Duodenal mucosa (tissue), 2 donors: Measurements from ENCODE around the gene TMBIM4.

ENCODE experiments used
- H3K27ac ChIP-seq: one replicate; pipeline ENCODE4 v1.7.0; 2013; ENCODE audit warnings: low read depth, low read length
- H3K27me3 ChIP-seq, 2 donors: one replicate each; pipeline ENCODE4 v1.7.0; 2013; ENCODE audit warnings: low read length in 2 of 2, control low read depth in 1 of 2; ENCODE audit not compliant: insufficient read depth in 2 of 2, control insufficient read depth in 1 of 2
- H3K36me3 ChIP-seq, 2 donors: one replicate each; pipeline ENCODE4 v1.7.0; 2013; ENCODE audit warnings: low read length in 2 of 2, control low read depth in 1 of 2; ENCODE audit not compliant: insufficient read depth in 2 of 2, control insufficient read depth in 1 of 2
- H3K4me1 ChIP-seq, 2 donors: one replicate each; pipeline ENCODE4 v1.7.0; 2013; ENCODE audit warnings: low read length in 2 of 2, control low read depth in 1 of 2; ENCODE audit not compliant: insufficient read depth in 2 of 2, control insufficient read depth in 1 of 2
- H3K4me3 ChIP-seq, 2 donors: one replicate each; pipeline ENCODE4 v1.7.0; 2013; ENCODE audit warnings: low read length in 2 of 2, low read depth in 1 of 2
- H3K9ac ChIP-seq, 2 donors: one replicate each; pipeline ENCODE4 v1.7.0; 2013; ENCODE audit warnings: low read length in 2 of 2, low read depth in 1 of 2
- H3K9me3 ChIP-seq, 2 donors: one replicate each; pipeline ENCODE4 v1.7.0; 2013; ENCODE audit warnings: low read length in 2 of 2, control low read depth in 1 of 2; ENCODE audit not compliant: control insufficient read depth in 1 of 2

The TMBIM4 gene

DNA sequence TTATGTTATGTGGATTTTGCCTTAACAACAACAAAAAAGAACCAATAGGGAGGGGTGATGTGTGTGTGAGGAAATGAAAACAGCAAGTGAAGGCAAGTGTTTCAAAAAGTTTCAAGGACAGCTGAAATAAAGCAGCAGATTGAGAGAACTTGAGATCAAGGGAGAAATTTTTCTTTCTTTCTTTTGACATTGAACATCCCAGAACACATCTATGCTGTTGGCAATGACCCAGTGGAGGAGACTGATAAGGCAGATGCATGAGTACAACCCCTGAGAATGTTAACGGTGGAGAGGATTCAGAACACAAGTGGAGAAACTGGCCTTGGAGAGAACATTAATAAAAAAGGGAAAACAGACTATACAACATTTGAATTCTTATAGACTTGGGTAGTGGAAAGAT lies 42.1 kb downstream of the TMBIM4 start:
- no peaks in the 10 kb centered on the region for H3K27me3 ChIP-seq
- H3K9me3 ChIP-seq = no peaks in the 10 kb centered on the region
- no peak overlapping the region for H3K9ac ChIP-seq
- peaks cover 14 to 19% of the 10 kb centered on the region in 2 donors for H3K4me1 ChIP-seq
- peaks cover 20 to 48% of the 10 kb centered on the region in 2 donors for H3K36me3 ChIP-seq
- no peak overlapping the region for H3K4me3 ChIP-seq
- H3K27ac ChIP-seq = no peak overlapping the region

DNA sequence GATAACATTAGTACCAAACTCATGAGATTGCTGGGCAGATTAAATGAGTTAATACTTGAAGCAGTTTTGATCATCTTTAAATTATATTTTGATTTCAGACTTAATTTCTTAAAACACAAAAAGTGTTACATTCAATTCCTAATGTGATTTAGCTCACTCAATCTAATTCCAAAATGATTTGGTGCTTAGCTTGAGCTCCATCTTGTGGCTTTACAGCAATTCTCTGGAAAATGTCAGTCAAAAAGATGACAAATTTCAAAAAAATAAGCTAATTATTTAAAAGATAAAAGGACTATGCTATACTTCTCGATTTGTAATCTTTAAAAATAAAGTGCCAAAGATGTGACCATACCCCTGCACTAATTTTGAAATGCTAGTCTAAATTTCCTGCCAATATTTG lies 49.3 kb downstream of the TMBIM4 start:
- Histone ChIP-seq H3K36me3 (peaks cover 12 to 42% of the 10 kb centered on the region in 2 donors), H3K4me3 (no peak overlapping the region), H3K9ac (no peak overlapping the region), H3K9me3 (no peaks in the 10 kb centered on the region), H3K27me3 (no peaks in the 10 kb centered on the region), H3K27ac (no peak overlapping the region), H3K4me1 (no peaks in the 10 kb centered on the region)

DNA sequence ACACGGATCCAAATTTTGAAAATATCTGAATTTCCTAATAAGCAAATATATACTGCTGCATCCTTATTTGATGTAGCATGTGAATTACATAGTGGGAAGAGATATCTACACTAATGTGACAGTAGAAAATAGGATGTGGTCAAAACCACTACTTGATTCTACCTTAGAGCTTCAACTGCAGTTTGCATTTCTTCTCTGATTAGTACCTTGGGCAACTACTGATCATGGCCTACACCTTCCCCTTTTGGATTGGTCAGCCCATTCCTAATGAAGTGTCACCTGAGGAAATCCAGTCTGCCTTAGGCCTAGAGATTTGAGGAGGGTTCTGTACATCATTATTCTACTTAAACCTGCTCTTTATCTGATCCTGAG lies 49.9 kb downstream of the TMBIM4 start:
- Histone ChIP-seq H3K9me3 (no peaks in the 10 kb centered on the region), H3K4me3 (no peak overlapping the region), H3K9ac (no peak overlapping the region), H3K4me1 (no peaks in the 10 kb centered on the region), H3K27ac (no peak overlapping the region), H3K27me3 (no peaks in the 10 kb centered on the region), H3K36me3 (peaks cover 8 to 37% of the 10 kb centered on the region in 2 donors)

DNA sequence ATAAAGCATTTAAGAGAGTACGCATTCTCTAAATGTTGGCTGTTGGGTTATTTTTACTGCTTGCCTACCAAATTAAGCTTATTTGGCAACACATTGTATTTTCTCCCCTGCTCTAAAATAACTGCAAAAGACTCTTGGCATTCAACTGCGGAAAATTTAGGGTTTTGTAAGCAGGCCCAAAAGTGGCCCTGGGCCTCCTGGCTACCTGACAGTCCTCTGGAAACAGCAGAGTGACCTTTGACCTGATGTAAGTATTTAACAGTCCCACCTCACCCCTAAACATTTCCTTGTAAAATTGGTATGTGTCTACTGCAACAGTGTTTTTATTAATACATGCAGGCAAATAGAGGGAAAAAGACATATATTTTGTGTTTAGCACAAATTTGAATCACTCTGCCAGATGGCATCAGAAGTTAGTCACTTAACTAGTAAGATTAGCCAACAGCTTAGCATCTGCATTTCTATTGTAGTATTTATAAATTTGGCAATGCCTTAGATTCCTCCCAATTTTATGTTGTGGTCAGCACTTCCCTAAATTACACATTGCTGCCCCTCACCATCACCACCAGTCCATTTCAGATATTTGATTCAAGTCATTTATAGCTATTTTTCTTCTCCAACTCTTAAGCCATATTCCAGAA lies 50.4 kb downstream of the TMBIM4 start:
- H3K27ac ChIP-seq = no peak overlapping the region
- no peaks in the 10 kb centered on the region for H3K4me1 ChIP-seq
- no peaks in the 10 kb centered on the region for H3K9me3 ChIP-seq
- H3K4me3 ChIP-seq = no peak overlapping the region
- peaks cover 4 to 32% of the 10 kb centered on the region in 2 donors for H3K36me3 ChIP-seq
- H3K9ac ChIP-seq = no peak overlapping the region
- no peaks in the 10 kb centered on the region for H3K27me3 ChIP-seq

DNA sequence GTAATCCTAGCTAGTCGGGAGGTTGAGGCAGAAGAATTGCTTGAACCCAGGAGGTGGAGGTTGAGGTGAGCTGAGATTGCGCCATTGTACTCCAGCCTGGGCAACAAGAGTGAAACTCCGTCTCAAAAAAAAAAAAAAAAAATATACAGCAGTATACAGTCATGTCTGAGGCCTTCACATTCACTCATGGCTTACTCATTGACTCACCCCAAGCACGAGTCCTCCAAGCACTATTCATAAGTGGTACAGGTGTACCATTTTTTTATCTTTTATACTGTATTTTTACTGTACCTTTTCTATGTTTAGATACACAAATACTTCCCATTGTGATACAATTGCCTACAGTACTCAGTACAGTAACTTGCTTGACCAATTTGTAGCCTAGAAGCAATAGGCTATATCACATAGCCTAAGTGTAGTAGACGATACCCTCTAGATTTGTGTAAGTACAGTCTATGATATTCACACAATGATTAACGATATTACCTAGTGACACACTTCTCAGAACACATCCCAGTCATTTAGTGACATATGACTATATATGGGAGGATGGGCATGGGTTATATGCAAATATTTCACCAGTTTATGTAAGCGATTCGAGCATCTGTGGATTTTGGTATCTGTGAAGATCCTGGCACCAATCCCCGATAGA lies 51.4 kb downstream of the TMBIM4 start:
- no peaks in the 10 kb centered on the region for H3K9me3 ChIP-seq

GRCh38 chr12:66117242-66117641 lies 52.6 kb downstream of the TMBIM4 start:
- no peak overlapping the region for H3K4me3 ChIP-seq
- H3K4me1 ChIP-seq = no peaks in the 10 kb centered on the region
- H3K36me3 ChIP-seq = peaks cover 0 to 13% of the 10 kb centered on the region in 2 donors
- no peak overlapping the region for H3K9ac ChIP-seq
- H3K27me3 ChIP-seq = no peaks in the 10 kb centered on the region
- no peaks in the 10 kb centered on the region for H3K9me3 ChIP-seq
- no peak overlapping the region for H3K27ac ChIP-seq

More for the DNA sequence above, 51.4 kb downstream of the TMBIM4 start:
- Histone ChIP-seq H3K4me1 (no peaks in the 10 kb centered on the region), H3K36me3 (peaks cover 0 to 23% of the 10 kb centered on the region in 2 donors), H3K9ac (no peak overlapping the region), H3K4me3 (no peak overlapping the region), H3K27me3 (no peaks in the 10 kb centered on the region), H3K27ac (no peak overlapping the region)

GRCh38 chr12:66115071-66115600 lies 54.7 kb downstream of the TMBIM4 start:
- Histone ChIP-seq H3K36me3 (no peaks in the 10 kb centered on the region), H3K27me3 (no peaks in the 10 kb centered on the region), H3K27ac (no peak overlapping the region), H3K9me3 (no peaks in the 10 kb centered on the region), H3K9ac (no peak overlapping the region), H3K4me1 (no peaks in the 10 kb centered on the region), H3K4me3 (no peak overlapping the region)

- H3K36me3 ChIP-seq = no peaks in the 10 kb centered on the region
- no peaks in the 10 kb centered on the region for H3K4me1 ChIP-seq
- no peak overlapping the region for H3K9ac ChIP-seq
- no peaks in the 10 kb centered on the region for H3K27me3 ChIP-seq
- H3K27ac ChIP-seq = no peak overlapping the region
- no peak overlapping the region for H3K4me3 ChIP-seq
- no peaks in the 10 kb centered on the region for H3K9me3 ChIP-seq
These were observed 56.3 kb downstream of the TMBIM4 start for GRCh38 chr12:66113471-66113870.

GRCh38 chr12:66111605-66112004 lies 58.2 kb downstream of the TMBIM4 start:
- Histone ChIP-seq H3K36me3 (no peaks in the 10 kb centered on the region), H3K9ac (no peak overlapping the region), H3K27me3 (no peaks in the 10 kb centered on the region), H3K4me3 (no peak overlapping the region), H3K27ac (no peak overlapping the region), H3K4me1 (peaks cover 0 to 4% of the 10 kb centered on the region in 2 donors), H3K9me3 (no peaks in the 10 kb centered on the region)

DNA sequence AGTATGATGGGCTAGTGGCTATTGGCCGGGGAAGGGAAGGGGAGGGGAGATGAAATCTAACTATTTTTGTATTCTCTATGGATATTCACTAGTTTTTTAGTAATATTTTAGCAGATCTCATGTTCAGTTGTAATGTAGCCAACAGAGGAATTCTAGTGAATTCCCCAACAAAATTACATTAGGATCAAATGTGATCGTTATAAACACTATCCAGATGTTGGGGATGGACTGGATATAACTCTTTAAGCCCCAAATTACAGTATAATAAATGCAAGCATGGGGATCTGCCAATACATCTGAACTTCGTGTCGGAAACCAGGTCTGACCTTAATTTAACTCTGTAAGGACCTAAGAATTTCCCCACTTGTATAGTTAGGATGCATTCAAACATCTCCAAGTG lies 60.7 kb downstream of the TMBIM4 start:
- H3K27ac ChIP-seq = no peak overlapping the region
- H3K9me3 ChIP-seq = no peaks in the 10 kb centered on the region
- no peak overlapping the region for H3K9ac ChIP-seq
- H3K27me3 ChIP-seq = no peaks in the 10 kb centered on the region
- peaks cover 0 to 4% of the 10 kb centered on the region in 2 donors for H3K4me1 ChIP-seq
- H3K36me3 ChIP-seq = no peaks in the 10 kb centered on the region
- H3K4me3 ChIP-seq = no peak overlapping the region
